PC-3 (cell line): ENCODE measurements around the gene PAF1.

ENCODE experiments used
- CTCF ChIP-seq: fragments of 300-600 bp; sonication (generic); conservative IDR thresholded peaks from 2 replicates; pipeline ENCODE4 v1.5.1; 2017; ENCODE audit warnings: antibody characterized with exemption, low read depth, mild to moderate bottlenecking, low read length
- EZH2 ChIP-seq: fragments of 300-600 bp; sonication (generic); IDR thresholded peaks from one replicate; pipeline ENCODE4 v1.6.1; 2017; ENCODE audit warnings: antibody characterized with exemption, mild to moderate bottlenecking, low read length; ENCODE audit not compliant: unreplicated experiment
- EZH2phosphoT487 ChIP-seq: fragments of 300-600 bp; sonication (generic); IDR thresholded peaks from 2 replicates; pipeline ENCODE4 v1.6.1; 2018; ENCODE audit warnings: mild to moderate bottlenecking, antibody characterized with exemption, low read length, borderline replicate concordance

DNA sequence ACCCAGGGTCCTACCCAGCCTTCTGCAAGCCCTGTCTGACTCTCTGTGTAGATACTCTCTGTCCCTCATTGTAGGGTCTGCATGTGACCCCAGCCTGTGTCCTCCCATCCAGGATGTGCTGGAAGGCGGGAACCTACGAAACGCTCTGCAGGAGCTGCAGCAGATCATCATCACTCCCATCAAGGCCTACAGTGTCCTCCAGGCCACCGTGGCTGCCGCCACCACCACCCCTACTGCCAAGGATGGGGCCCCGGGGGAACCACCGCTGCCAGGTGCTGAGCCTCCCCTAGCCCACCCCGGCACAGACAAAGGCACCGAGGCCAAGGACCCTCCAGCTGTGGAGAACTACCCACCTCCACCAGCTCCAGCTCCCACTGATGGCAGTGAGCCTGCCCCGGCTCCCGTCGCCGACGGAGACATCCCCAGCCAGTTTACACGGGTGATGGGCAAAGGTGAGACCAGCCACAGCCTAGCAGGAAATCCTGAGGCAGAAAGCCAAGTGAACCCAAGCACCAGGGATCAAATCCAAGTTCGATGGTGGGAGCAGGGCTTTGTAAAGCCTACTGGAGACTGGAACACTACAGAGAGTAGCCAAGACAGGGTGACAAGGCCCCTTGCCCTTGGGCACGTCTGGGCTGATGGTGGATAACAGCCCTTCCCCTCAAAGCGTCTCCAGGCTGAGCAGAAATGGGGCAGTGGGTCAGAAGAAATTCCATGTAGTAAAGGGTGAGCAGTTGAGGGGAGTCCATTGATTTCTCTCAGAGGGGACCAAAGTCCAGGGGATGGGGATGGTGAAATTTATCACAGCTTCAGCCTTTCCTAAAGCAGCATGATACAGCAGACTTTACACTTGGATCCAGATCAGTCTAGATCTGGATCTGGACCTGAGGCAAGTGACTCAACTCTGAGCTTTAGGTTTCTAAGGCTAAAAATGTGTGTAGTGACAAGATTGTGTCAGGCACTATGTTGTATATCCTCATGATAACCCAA lies 13.2 kb downstream of the PAF1 start:
- TF ChIP-seq EZH2, result no peak
- TF ChIP-seq CTCF, result no peak
- TF ChIP-seq EZH2phosphoT487, result no peak
